Fibroblast of gingiva (primary cell): ENCODE measurements around the gene PLP2.
A peak's percentile ranks its signal among the peaks of the same experiment; 100 is the strongest.
"Not testable (repeated sequence)": the region's sequence is repeated elsewhere in the genome, so short reads cannot be mapped to it uniquely, and the experiment has no call there.

Experiments
- DNase-seq: peaks from one replicate; pipeline ENCODE4 v3.0.0-alpha.2; 2011; ENCODE audit warnings: low read depth

PLP2 gene

DNA sequence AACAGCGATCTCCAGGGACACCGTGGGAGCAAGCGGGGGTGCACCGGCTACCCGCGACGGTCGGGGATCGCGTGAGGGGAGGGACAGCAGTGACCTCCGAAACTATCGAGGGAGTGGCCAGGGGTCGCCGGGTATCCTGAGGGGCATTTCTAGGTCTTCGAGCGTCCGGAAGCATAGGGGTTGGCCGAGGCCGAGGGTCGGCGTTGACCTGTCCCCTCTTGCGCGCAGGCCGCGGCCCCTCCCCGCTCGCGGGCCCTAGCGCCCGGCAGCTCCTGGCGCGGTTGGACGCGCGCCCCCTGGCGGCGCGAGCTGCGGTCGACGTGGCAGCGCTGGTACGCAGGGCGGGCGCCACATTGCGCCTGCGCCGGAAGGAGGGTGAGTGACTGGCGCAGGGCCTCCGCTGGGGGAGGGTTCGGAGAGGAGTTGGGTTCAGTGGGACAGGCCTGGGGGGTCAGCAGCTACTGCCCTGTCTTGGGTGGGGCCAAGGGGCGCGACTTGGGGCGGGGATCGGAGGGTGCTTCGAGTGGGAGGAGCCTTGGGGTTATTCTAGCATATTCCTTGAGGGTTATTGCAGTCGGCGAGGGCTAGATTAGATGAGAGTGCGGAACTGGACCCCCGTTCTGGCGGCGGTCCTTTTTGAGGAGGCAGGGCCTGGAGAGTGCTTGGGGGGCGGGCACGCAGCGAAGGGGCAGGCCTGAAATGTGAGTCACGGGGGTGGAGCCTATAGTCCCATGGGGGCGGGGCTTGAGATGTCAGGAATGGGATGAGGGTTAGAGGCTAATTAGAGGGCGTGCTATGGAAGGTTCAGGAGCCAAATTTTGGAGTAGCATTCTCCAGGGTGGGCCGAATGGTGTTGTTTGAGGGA lies 7.9 kb upstream of the PLP2 start:
- DNase-seq = peak; percentile 82

DNA sequence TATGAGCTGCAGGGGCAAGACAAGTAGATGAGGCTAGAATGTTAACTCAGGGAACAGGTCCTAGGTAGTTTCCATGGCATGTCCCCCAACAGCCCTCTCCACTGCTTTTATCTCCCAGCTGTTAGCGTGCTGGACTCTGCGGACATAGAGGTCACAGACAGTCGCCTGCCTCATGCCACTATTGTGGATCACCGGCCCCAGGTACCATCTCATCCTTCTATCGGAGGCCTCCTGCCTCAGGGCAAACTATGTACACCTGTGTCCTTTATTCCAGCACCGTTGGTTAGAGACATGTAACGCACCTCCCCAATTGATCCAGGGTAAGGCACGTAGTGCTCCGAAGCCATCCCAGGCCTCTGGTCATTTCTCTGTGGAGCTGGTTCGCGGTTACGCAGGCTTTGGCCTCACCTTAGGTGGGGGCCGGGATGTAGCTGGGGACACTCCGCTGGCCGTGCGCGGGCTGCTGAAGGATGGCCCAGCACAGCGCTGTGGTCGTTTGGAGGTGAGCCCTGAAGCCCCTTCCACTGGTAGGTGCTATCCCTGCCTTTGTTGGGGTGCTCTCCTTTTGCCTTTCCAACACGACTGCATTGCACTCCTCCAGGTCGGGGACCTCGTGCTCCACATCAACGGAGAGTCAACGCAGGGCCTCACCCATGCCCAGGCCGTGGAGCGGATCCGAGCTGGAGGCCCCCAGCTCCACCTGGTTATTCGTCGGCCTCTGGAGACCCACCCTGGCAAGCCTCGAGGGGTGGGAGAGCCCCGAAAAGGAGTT lies 6.9 kb upstream of the PLP2 start:
- DNase-seq = no peak

DNA sequence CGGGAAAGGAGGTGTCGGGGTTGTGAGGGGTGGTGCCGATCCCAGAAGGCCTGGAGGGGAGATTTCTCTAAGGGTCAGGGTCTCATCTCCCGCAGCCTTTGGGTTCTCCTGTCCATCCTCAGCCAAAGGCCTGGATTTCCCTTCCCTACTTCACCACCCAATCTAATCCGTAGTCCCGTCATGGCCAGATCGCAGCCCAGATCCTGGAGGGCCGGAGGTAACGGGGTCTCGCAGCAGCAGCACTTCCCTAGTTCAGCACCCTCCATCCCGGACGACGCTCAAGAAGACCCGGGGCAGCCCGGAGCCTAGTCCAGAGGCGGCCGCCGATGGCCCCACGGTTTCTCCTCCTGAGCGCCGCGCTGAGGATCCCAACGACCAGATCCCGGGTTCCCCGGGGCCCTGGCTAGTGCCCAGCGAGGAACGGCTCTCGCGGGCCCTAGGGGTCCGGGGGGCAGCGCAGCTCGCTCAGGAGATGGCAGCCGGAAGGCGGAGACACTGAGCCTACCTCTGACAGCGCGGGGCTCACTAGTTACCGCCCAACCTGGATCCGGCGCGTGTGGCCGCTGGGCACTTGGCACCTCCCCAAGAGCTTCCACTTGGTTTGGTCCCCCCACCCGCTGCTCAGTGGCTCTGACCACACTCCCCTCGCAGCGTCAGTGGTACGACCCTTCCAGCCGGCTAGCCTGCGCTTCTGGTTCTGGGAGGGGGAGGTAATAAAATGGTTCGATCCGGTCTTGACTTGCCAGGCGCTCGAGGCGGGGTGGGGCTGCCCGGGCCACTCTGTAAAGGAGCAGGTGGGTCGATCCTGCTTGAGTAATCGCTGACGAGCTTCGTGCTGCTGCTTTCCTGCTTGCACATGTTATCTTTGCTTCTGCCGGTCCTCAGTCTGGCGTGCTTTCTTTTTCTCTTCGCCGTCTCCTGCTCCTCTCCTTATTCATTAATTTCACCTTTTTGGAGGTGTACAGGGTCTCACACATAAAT lies 5.5 kb upstream of the PLP2 start:
- DNase-seq = peak; percentile 52

DNA sequence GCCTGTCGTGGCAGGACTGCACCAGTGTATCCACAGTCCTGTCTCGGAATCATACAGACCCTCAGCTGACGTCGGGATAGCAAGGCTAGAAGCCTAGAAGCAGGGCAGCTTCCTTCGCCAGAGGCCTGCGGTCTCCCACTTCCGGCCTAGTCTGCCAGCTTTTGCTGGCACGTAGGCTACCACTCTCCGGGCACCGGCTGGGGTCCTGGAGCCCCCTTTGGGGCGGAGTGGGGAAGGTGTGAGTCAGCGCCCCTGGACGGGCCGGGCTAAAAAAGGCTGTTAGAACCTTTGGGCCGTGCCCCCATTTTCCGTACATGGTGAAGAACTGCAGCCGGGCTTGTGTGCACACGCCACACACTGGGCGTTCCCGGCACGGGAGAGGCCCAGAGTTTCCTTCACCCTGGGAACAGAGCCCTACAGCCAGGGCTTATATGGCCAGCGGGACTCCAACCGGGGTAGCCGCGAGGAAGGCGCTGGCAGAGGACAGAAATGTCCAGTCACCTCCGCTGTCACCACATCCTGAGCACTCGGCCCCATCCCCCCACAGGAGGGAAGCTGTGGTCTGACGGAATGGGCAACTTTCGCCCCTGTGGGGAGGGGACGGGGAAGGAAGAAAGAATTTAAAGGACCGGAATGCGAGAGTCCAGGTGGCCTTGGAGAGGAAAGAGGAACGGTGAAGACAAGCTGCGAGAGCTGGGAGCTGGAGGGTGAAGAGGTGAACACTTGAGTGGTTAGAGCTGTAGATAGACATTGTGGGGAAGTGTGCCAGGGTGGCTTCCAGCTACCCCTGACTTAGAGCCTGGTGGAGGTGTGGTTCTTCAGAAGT lies 4.6 kb upstream of the PLP2 start:
- peak; percentile 74 for DNase-seq

DNA sequence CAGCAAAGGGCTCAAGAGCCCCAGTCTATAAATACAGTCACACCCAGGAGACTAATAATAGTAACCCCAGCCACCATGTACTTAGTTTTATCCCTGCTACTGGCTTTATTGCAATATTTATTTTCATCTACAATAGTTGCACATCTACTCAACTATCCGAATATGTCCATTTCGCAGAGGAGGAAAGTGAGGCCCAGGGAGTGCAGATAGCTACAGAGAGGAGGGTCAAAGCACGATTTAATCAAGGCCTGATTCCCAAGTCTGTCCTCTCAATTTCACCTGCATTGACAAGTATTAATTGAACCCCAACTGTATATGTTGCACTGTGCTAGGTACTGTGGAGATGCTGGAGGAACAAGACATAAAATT lies 4.0 kb upstream of the PLP2 start:
- no peak for DNase-seq

DNA sequence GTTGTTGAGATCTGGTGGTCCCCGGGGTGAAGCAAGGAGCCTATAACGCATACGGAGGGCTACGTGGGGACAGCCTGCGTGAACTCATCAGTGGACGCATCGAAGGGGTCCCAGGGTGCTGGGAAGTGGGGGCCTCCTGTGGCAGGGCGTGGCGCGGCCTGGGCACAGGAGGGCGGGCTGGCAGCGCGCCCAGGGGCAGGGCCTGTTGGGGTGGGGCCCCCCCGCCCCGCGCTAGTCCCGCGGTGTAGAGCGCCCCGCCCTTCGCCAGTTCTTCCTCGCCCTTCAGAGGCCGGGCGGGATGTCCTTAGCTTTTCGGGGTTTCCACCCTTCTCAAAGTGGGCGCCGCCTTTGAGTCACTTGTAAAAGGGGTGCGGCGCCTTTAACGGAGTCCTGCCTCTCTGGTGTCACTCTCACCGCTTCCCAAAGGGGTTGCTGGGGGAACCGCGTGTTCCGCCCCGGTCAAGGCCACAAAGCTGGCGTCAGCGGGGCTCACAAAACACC lies 632 bp downstream of the PLP2 start:
- peak; percentile 69 for DNase-seq

DNA sequence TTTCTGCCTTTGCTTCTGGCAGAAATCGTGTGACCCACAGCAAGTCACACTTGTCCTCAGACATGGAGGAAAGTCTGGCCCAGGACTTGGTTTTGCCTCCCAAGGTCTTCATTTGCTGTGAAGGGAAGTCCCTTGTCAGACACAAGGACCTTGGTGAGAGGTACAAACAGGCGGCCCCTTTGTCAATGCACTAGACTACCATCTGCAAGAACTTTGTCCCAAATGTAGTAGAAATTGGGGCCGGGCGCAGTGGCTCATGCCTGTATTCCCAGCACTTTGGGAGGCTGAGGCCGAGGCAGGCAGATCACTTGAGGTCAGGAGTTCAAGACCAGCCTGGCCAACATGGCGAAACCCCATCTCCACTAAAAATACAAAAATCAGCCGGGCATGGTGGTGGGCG lies 1.8 kb downstream of the PLP2 start:
- not testable (repeated sequence) for DNase-seq

DNA sequence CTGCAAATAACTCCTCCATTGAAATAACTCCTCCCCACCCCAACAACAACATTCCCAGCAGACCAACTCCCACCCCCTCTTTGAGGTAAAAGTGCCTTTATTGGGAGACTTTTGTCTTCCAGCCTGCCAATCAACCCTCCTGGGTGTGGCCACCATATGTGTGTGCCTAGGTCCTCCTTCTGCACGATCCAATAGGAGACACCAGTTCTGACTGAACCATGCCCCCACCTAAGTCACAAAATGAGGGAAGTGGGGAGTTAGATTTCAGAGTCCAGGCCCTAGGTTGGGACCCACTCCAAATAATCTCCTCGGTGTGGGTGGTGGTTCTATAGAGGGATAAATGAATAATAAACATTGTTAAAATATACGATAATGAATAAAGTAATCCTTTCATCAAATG lies 3.0 kb downstream of the PLP2 start:
- DNase-seq = no peak

DNA sequence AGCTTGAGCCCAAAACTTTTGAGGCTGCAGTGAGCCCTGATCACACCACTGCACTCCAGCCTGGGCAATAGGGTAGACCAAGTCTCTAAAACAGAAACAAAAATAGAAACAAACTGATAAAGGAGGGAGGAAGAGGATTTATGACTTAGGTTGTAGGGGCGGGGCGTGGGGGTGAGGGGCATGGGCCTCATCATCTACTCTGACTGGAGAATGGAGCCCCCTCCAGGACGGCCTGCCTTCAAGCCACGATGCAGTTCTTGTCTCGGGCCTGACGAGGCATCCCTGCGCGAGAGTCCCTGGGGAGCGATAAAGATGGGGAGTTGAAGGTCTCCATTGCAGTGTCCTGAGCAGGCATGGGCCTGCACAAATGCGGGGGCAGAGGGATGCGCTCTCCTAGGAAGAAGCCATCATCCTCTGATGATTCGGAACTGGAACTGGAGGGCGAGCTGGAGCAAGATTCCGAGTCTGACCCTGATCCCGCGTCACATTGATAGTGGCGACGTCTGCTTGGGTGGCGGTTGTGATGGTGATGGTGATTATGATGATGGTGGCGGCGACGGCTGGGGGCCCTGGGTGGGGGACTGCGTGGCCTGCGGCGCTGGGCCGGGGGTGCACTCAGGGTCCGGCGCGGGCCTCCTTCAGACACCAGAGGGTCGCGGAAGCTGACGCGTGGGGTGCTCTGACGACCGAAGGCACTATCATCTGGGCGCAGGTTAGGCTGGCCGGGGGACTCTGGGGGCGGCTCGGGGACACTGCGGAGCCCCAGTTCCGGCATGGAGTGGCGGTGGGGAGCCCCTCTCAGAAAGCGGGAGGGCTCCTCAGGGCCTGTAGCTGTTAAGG lies 4.0 kb downstream of the PLP2 start:
- DNase-seq = no peak

DNA sequence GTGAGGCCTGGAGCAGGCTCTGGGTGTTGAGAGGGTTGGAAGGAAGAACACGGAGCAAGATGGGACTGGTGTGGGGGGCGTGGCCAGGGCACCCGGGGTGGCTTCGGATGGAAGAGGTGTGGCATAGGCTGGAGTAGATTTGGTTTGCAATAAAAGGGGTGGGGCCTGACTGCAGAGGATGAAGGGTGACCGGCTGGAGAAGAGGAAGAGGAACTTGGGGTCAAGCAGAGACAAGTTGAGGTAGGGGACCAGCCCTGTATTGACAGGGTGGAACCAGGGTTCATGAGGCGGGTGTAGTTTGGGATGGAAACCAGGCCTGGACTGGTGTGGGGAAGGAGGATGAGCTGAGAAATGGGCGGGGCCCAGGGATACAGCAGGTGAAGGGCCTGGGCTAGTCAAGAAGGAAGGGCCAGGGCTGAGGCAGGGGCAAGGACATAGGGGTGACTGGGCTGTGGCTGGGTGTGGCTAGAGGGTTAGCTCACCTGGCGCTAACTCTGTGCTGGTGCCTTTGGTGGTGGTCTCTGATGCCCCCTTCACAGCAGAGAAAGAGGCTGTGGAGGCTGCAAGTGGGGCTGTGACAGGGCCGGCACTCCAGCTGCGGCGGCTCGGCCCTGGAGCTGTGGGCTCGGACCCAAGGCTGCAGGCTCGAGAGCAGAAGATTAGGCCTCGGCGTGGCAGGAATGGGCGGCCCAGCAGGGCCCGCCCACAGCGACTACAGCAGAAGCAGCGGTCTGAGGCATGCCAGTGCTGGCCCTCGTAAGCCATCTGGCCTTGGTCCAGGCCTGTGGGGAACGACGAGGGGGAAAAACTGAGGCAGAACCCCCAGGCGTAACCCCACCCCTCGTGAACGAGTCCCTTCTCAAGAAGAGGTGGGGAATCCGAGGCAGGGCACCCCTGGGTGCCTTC lies 5.0 kb downstream of the PLP2 start:
- no peak for DNase-seq

DNA sequence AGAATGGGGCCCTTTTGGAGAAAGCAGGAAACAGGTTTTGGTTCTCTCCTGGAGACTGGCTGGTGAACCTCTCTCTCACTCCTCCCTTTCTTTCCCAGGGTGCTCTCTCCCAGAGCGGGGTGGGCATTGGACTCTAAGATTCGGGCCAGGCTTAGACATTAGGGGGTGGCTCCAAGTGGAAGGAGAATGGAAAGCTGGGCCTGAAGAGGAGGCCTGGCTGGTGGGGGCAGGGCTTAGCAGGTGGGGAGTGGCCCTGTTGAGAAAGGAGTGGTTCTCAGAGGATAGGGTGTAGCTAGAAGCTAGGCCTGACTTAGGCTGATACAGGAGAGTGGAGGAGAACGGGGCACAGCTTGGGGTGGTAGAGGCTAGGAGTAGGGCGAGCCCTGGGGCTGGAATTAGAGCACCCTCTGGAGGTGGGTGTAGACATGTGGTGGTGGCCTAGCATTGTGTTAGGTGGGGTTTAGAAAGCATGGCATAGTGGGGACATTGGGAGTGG lies 5.7 kb downstream of the PLP2 start:
- no peak for DNase-seq

DNA sequence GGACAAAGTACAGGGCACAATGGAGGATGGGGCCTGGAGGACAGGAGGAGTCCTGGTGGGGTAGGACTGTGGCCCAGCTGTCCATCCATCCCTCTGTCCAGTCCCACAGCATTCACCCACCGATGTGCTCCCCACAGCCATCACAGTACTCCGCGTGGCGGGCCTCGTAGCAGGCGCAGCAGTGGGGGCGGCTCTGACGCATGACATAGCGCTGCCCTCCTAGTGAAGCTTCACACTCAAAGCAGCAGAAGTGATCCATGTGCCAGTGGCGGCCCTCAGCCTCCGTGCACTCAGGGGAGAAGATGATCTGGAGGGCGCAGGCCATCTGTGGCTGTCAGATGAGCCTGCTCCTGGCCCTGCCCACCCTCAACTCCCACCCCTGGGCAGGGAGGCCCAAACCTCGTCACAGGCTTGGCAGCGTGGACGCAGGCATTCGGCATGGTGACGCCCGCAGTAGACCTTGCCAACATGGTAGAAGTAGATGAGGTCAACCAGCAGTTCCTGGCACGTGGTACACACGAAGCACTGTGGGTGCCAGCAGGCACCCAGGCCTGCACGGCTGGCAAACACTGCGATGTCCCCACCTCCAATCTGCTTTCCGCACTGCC lies 6.3 kb downstream of the PLP2 start:
- no peak for DNase-seq

DNA sequence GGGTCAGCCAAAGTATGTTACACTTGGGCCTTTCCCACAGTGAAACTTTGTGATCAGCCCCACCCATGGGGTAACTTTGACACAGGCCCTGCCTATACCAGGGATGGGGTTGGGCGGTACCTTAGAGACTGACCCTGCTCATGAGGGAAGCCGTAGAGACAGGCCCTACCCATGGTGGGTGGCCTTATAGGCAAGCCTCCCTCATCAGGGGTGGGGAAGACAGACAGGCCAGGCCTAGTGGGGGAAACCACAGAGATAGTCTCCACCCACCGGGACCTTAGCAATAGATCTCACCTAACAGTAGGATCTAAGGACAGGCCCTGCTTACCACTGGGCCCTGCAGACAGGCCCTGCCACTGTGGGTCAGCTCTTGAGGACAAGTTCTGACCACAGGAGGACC lies 6.8 kb downstream of the PLP2 start:
- no peak for DNase-seq

DNA sequence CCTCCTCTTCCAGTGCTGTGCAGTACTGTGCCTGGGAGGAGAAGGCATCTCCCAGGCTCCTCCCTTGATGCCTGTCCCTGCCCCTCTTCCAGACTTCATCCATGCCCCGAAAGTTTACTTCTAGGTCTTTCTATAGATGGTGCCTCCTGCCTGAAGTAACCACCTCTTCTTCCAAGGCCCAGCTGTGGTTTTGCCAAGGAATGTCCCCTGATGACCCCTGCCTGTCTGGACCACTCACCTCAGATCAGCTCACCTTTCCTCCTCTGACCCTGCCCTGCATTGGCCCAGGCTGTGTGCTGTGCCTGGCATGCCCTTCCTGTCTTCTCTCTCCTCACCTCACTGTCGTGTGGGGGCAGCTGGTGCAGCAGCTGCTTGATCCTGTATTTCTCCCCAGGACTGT lies 7.7 kb downstream of the PLP2 start:
- DNase-seq = no peak

DNA sequence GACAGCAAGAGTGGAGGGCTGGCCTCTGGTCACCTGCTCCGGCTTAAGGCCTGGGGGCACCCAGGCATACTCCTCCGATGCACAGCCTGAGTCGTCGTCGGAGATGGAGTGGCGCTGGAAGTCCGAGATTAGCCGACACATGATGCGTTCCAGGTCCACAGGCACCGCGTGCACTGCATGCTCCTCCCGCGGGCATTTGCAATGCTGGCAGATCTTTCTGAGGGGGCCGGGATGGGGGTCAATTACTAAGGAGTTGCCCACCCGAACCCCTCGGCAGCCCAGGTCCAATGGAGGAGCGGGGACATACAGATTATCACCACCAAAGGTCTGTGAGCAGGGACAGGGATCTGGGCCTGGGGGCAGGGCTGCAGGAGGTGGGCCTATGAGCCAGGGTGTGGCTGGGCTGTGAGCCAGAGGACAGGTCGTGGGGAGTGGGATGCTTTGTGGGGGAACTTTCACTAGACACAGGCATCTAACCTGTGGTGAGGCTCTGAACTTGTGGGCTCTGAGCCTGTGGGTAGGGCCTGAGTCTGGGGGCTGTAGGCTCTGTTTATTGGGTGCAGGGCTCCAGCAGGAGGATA lies 12.1 kb downstream of the PLP2 start:
- DNase-seq = no peak

DNA sequence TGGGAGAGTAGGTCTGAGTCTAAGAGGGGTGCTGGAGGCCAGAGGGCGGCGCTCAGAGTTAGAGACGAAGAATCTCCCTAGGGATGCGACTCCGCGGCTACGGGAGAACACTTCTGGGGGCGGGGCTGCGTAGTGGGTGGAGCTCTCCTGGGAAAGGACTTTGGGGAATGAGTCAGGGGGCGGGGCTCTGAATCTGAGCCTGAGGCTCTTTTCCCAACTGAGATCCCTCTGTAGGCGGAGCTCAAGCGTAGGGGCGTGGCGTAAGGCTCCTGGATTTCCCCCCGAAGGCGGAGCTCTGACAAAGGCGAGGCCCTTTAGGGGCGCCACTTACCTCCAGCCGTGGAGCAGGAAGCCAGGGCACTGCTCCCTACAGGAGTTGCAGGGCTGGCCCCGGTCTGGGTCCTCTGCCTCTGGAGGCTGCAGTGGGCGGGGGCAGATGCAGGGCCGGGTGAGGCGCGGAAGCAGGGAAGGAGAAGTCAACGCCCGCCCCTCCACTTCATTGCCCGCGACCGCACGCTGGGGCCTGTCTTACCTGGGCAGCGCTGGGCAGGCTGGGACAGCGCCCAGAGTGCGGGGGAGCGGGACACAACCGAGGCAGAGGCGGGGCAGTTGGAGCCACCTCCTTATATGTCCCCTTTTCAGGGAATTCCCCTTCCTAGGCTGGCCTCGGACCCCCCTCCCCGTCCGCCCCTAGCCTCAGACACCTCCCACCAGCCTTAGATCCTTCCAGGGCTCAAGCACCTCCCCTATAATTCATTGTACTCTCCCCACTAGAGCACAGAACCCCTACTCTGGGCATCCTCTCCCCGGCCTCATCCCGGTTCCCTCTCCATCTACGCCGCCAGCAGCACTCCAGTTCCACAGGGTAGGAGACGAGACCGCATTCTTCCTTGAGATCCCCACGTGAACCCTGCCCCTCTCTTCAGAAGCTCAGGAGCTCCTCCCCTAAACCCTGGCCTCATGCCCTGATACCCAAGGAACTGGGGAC lies 12.9 kb downstream of the PLP2 start:
- peak; percentile 80 for DNase-seq
